Hepatocyte (in vitro differentiated cells): ENCODE measurements around the gene SBK2.

Experiments
- EZH2 ChIP-seq: fragments of 200-600 bp; sonication (generic); IDR thresholded peaks from 2 replicates; pipeline ENCODE4 v1.6.1; 2016; ENCODE audit warnings: antibody characterized with exemption, mild to moderate bottlenecking, borderline replicate concordance
- TF ChIP-seq, protein P1 (sequence below): fragments of 200-600 bp; sonication (generic); IDR thresholded peaks from 2 replicates; pipeline ENCODE4 v1.5.1; 2016; ENCODE audit warnings: antibody characterized with exemption, mild to moderate bottlenecking; ENCODE audit not compliant: poor library complexity

DNA sequence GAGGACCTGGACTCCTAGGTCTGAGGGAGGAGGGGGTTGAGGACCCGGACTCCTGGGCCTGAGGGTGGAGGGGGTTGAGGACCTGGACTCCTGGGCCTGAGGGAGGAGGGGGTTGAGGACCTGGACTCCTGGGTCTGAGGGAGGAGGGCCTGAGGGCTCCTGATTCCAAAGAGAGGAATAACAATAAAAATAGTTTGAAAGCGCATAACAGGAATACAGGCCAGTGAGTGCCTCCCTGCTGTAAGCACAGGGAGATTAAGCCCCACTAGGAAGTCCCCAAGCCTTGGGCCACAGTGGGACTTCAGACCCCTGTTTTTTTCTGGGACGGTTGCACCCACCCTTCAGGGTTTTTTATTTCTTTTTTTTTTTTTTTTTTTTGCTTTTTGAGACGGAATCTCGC is 1.2 kb upstream of the SBK2 start:
- no peak for TF ChIP-seq EZH2
- TF ChIP-seq, protein P1, sequence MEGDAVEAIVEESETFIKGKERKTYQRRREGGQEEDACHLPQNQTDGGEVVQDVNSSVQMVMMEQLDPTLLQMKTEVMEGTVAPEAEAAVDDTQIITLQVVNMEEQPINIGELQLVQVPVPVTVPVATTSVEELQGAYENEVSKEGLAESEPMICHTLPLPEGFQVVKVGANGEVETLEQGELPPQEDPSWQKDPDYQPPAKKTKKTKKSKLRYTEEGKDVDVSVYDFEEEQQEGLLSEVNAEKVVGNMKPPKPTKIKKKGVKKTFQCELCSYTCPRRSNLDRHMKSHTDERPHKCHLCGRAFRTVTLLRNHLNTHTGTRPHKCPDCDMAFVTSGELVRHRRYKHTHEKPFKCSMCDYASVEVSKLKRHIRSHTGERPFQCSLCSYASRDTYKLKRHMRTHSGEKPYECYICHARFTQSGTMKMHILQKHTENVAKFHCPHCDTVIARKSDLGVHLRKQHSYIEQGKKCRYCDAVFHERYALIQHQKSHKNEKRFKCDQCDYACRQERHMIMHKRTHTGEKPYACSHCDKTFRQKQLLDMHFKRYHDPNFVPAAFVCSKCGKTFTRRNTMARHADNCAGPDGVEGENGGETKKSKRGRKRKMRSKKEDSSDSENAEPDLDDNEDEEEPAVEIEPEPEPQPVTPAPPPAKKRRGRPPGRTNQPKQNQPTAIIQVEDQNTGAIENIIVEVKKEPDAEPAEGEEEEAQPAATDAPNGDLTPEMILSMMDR = no peak
